ENCODE results near the gene PARM1. TPM values are rescaled to one million over a fixed set of nuclear protein-coding genes. Genes with fewer than 3 reads are reported as not detected.

Gene PARM1
- total and polyA plus RNA-seq, 9 of the 15 experiments (the other 6 are each of a cell fraction or from before 2014, with no cell fraction given) = 0.07 TPM; not detected in 8

DNA sequence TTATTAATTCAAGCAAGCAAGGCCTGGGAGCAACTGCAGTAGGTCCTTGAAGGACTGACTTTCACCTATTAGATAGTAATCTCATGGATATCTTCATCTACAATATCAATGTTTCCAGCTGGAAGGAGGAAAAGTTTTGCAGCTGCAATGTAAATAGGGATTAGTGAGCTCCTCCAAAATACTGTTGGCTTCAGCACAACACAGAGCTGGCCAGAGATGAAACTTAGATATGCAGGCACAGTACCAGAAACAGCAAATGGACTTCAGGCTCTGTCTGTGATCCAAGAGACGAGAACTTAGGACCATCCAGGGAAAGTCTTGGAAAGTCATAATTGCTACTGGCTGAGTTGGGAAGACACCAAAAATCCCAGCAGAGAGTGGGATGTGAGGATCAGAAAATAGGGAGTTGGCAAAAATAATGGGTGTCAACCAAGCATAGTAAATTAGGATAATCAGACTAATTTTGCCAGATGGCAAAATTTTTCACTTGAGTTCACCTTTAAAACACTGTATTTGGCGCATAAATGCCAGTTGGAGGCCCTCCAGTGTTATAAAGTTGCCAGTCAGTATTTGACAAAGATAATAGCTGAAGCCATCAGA, 57.5 kb downstream of the PARM1 start:
- Histone ChIP-seq H3K27me3 (ENCODE audit: control insufficient read depth in 2 of 2, insufficient read depth in 2 of 2, low read length in 2 of 2) (no peaks in the 10 kb centered on the region), H4K20me1 (replicated peaks; ENCODE audit: control insufficient read depth, insufficient read depth, low read length) (no peaks in the 10 kb centered on the region), H2AFZ (ENCODE audit: low read depth, low read length) (no peak overlapping the region), H3K79me2 (ENCODE audit: control insufficient read depth, insufficient read depth, low read length) (no peaks in the 10 kb centered on the region), H3K9me3 (replicated peaks; ENCODE audit: control insufficient read depth, insufficient read depth, low read depth, low read length) (no peaks in the 10 kb centered on the region), H3K36me3 (ENCODE audit: control insufficient read depth, insufficient read depth, low read length) (no peaks in the 10 kb centered on the region), H3K4me1 (replicated peaks in 1 of 2; ENCODE audit: control insufficient read depth in 2 of 2, insufficient read depth in 2 of 2, low read length in 2 of 2) (no peaks in the 10 kb centered on the region), H3K4me3 (no peak overlapping the region), H3K9me1 (ENCODE audit: control insufficient read depth, insufficient read depth, low read length) (no peaks in the 10 kb centered on the region), H3K9ac (ENCODE audit: insufficient read depth in 1 of 2, low read depth in 2 of 2, low read length in 2 of 2) (no peak overlapping the region), H3K4me2 (ENCODE audit: insufficient read depth, low read length) (no peak overlapping the region), H3K27ac (ENCODE audit: extremely low read depth, low read depth, low read length) (no peak overlapping the region)
- DNase-seq (ENCODE audit: extremely low read depth in 1 of 4, low spot score in 3 of 4) (no peak), FAIRE-seq (no peak), ATAC-seq (no peak)
- in situ Hi-C loops (cut with MboI) = no loop called here
- ChIA-PET POLR2A (no interaction called here), CTCF (ENCODE audit: low intra/inter-chr PET ratio) (no interaction called here)
- intact Hi-C loops (cut with micrococcal nuclease) = no loop called here
- 0% methylated on average over 2 of the region's 2 CpGs for WGBS (ENCODE audit: insufficient coverage, low coverage, missing lambda C conversion rate)
- BruUV-seq (replicated peaks) = no TSS peak
- no peak for TF ChIP-seq RB1 (IDR thresholded peaks at IDR 0.05; ENCODE audit: low read depth)
- TF ChIP-seq, protein P1, sequence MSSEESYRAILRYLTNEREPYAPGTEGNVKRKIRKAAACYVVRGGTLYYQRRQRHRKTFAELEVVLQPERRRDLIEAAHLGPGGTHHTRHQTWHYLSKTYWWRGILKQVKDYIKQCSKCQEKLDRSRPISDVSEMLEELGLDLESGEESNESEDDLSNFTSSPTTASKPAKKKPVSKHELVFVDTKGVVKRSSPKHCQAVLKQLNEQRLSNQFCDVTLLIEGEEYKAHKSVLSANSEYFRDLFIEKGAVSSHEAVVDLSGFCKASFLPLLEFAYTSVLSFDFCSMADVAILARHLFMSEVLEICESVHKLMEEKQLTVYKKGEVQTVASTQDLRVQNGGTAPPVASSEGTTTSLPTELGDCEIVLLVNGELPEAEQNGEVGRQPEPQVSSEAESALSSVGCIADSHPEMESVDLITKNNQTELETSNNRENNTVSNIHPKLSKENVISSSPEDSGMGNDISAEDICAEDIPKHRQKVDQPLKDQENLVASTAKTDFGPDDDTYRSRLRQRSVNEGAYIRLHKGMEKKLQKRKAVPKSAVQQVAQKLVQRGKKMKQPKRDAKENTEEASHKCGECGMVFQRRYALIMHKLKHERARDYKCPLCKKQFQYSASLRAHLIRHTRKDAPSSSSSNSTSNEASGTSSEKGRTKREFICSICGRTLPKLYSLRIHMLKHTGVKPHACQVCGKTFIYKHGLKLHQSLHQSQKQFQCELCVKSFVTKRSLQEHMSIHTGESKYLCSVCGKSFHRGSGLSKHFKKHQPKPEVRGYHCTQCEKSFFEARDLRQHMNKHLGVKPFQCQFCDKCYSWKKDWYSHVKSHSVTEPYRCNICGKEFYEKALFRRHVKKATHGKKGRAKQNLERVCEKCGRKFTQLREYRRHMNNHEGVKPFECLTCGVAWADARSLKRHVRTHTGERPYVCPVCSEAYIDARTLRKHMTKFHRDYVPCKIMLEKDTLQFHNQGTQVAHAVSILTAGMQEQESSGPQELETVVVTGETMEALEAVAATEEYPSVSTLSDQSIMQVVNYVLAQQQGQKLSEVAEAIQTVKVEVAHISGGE (CRISPR knock-in tag; IDR thresholded peaks at IDR 0.05) = no peak
- TF ChIP-seq KDM4B (IDR thresholded peaks at IDR 0.05; ENCODE audit: borderline replicate concordance in 2 of 2, low read depth in 1 of 2) = no peak
- TF ChIP-seq CBFA2T3 (IDR thresholded peaks at IDR 0.05) = no peak
- no peak for TF ChIP-seq FOXK2 (conservative IDR thresholded peaks at IDR 0.05 in 1 of 2, IDR thresholded peaks at IDR 0.05 in 1 of 2; ENCODE audit: low read depth in 2 of 2)
- TF ChIP-seq, protein P2, sequence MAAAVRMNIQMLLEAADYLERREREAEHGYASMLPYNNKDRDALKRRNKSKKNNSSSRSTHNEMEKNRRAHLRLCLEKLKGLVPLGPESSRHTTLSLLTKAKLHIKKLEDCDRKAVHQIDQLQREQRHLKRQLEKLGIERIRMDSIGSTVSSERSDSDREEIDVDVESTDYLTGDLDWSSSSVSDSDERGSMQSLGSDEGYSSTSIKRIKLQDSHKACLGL (CRISPR knock-in tag; IDR thresholded peaks at IDR 0.05; ENCODE audit: borderline replicate concordance, poor library complexity, severe bottlenecking) = no peak
- TF ChIP-seq, protein P3, sequence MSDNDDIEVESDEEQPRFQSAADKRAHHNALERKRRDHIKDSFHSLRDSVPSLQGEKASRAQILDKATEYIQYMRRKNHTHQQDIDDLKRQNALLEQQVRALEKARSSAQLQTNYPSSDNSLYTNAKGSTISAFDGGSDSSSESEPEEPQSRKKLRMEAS (CRISPR knock-in tag; IDR thresholded peaks at IDR 0.05) = no peak
- TF ChIP-seq RBM22 (IDR thresholded peaks at IDR 0.05; ENCODE audit: low read depth, low read length, poor library complexity, severe bottlenecking) = no peak
- no peak for TF ChIP-seq POLR3G (IDR thresholded peaks at IDR 0.05; ENCODE audit: extremely low read depth, insufficient read length, insufficient replicate concordance)
- no peak for TF ChIP-seq RNF2 (IDR thresholded peaks at IDR 0.05)
- TF ChIP-seq, protein P4, sequence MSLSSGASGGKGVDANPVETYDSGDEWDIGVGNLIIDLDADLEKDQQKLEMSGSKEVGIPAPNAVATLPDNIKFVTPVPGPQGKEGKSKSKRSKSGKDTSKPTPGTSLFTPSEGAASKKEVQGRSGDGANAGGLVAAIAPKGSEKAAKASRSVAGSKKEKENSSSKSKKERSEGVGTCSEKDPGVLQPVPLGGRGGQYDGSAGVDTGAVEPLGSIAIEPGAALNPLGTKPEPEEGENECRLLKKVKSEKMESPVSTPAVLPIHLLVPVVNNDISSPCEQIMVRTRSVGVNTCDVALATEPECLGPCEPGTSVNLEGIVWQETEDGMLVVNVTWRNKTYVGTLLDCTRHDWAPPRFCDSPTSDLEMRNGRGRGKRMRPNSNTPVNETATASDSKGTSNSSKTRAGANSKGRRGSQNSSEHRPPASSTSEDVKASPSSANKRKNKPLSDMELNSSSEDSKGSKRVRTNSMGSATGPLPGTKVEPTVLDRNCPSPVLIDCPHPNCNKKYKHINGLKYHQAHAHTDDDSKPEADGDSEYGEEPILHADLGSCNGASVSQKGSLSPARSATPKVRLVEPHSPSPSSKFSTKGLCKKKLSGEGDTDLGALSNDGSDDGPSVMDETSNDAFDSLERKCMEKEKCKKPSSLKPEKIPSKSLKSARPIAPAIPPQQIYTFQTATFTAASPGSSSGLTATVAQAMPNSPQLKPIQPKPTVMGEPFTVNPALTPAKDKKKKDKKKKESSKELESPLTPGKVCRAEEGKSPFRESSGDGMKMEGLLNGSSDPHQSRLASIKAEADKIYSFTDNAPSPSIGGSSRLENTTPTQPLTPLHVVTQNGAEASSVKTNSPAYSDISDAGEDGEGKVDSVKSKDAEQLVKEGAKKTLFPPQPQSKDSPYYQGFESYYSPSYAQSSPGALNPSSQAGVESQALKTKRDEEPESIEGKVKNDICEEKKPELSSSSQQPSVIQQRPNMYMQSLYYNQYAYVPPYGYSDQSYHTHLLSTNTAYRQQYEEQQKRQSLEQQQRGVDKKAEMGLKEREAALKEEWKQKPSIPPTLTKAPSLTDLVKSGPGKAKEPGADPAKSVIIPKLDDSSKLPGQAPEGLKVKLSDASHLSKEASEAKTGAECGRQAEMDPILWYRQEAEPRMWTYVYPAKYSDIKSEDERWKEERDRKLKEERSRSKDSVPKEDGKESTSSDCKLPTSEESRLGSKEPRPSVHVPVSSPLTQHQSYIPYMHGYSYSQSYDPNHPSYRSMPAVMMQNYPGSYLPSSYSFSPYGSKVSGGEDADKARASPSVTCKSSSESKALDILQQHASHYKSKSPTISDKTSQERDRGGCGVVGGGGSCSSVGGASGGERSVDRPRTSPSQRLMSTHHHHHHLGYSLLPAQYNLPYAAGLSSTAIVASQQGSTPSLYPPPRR (CRISPR knock-in tag; IDR thresholded peaks at IDR 0.05; ENCODE audit: borderline replicate concordance) = no peak
- TF ChIP-seq ZNF133 (CRISPR knock-in tag; IDR thresholded peaks at IDR 0.05) = no peak
- no peak for TF ChIP-seq ARID1B (IDR thresholded peaks at IDR 0.05)
